Activated CD8-positive, alpha-beta T cell treated with anti-CD3 and anti-CD28 coated beads for 36 hours (primary cell): Measurements from ENCODE around the gene UPF1. TPM values are rescaled to one million over a fixed set of nuclear protein-coding genes. Genes with fewer than 3 reads are reported as not detected.

Experiments
- ATAC-seq: fragments of 200-7000 bp; cut with Tn5 transposase; one replicate; pipeline ENCODE4 v1.10.0; 2021; ENCODE audit warnings: mild to moderate bottlenecking, moderate library complexity
- CTCF ChIA-PET: fragments of 350-600 bp; sonication (Branson Sonifier 250); formaldehyde crosslinking; loops from one replicate; lab custom pipeline; 2021; ENCODE audit warnings: antibody characterized with exemption; lab: Charles Lee
- POLR2A ChIA-PET: fragments of 350-600 bp; sonication (Branson Sonifier 250); formaldehyde crosslinking; loops from one replicate; lab custom pipeline; 2021; ENCODE audit warnings: antibody characterized with exemption; lab: Charles Lee
- DNase-seq: peaks from one replicate; pipeline ENCODE4 v3.0.0-alpha.2; 2020
- H3K27ac Mint-ChIP-seq: one replicate; pipeline ENCODE4 v1.8.0; 2021; ENCODE audit warnings: mild to moderate bottlenecking, mixed read lengths
- H3K27me3 Mint-ChIP-seq: one replicate; pipeline ENCODE4 v1.8.0; 2021; ENCODE audit warnings: mixed read lengths
- H3K36me3 Mint-ChIP-seq: one replicate; pipeline ENCODE4 v1.8.0; 2021; ENCODE audit warnings: low read depth, mixed read lengths
- H3K4me1 Mint-ChIP-seq: one replicate; pipeline ENCODE4 v1.8.0; 2021; ENCODE audit warnings: low read depth, mixed read lengths
- H3K4me3 Mint-ChIP-seq: one replicate; pipeline ENCODE4 v1.8.0; 2021; ENCODE audit warnings: mild to moderate bottlenecking, moderate library complexity, mixed read lengths
- H3K9me3 Mint-ChIP-seq: one replicate; pipeline ENCODE4 v1.8.0; 2021; ENCODE audit warnings: mixed read lengths
- intact Hi-C: fragments of 100-400 bp; cut with micrococcal nuclease; formaldehyde crosslinking; loops from one replicate; pipeline ENCODE4 v1.10.0; 2022
- total RNA-seq, 2 experiments: library from RNA; stranded (reverse); gene quantifications; one replicate each; pipeline ENCODE4 v1.2.3, GENCODE V29; 2021
- TF ChIP-seq, protein P1 (sequence below): fragments of 200-600 bp; IDR thresholded peaks from one replicate; pipeline ENCODE4 v1.8.0; 2022; ENCODE audit warnings: antibody characterized with exemption, mild to moderate bottlenecking

The UPF1 gene
- total RNA-seq, 2 experiments from 2014 or later, result 75.9 to 87.6 TPM

DNA sequence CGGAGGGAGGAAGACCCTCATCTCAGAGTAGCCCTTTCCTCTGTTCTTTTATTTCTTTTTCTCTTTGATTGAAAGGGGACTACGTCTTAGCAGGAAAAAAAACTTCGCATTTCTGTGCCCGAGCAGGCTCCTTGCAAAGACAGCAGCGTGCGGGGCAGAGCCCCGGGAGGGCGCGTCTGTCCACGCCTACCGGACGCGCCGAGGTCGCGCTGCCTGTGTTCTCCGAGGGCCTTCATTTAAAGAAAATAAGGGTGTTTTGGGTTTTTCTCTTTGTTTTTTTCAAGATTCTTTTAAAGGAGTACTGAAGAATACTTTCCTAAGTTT is 35.0 kb downstream of the UPF1 start:
- CTCF ChIA-PET, result interaction anchor here (1.0 to 5.0 kb wide), 13 partner anchors 11 to 393 kb away, joined by 3 to 38 read pairs (median 3); partner anchors contain the start of genes COPE, DDX49 and REX1BD
- Mint-ChIP-seq H3K27ac (no peak overlapping the region), H3K27me3 (peaks cover 2% of the 10 kb centered on the region), H3K9me3 (no peaks in the 10 kb centered on the region), H3K4me3 (no peak overlapping the region), H3K4me1 (peaks cover 3% of the 10 kb centered on the region), H3K36me3 (peaks cover 38% of the 10 kb centered on the region)
- POLR2A ChIA-PET, result interaction anchor here (1.8 kb wide), 1 partner anchor 52 kb away, joined by 4 read pairs; the partner anchor contains the start of genes COPE and DDX49
- TF ChIP-seq, protein P1, sequence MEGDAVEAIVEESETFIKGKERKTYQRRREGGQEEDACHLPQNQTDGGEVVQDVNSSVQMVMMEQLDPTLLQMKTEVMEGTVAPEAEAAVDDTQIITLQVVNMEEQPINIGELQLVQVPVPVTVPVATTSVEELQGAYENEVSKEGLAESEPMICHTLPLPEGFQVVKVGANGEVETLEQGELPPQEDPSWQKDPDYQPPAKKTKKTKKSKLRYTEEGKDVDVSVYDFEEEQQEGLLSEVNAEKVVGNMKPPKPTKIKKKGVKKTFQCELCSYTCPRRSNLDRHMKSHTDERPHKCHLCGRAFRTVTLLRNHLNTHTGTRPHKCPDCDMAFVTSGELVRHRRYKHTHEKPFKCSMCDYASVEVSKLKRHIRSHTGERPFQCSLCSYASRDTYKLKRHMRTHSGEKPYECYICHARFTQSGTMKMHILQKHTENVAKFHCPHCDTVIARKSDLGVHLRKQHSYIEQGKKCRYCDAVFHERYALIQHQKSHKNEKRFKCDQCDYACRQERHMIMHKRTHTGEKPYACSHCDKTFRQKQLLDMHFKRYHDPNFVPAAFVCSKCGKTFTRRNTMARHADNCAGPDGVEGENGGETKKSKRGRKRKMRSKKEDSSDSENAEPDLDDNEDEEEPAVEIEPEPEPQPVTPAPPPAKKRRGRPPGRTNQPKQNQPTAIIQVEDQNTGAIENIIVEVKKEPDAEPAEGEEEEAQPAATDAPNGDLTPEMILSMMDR, result peak; percentile 73
- intact Hi-C loops, result no loop called here
- ATAC-seq (no peak), DNase-seq (no peak)

DNA sequence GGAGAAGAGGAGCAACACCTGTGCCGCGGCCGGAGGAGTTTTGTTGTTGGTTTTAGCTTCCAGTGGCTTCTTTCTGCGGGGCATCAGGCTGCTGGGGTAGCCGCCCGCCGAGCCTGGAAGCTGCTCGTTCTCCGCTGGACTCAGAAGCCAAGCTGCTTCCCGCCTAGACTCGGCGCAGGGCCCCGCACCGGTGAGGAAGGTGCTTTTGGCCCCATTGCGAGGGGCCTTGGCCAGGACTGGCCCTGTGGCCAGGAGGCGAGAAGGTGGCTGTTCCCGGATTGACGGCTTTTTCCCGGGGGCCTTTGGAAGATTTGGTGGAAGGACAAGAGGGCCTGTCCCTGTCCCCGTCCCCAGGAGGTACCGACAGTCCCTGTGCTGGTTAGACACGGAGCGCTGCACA is 35.4 kb downstream of the UPF1 start:
- DNase-seq (no peak), ATAC-seq (no peak)
- no peak overlapping the region for H3K4me3 Mint-ChIP-seq
- POLR2A ChIA-PET, result interaction anchor here (0.9 to 1.8 kb wide), 2 partner anchors 52 to 278 kb away, joined by 4 read pairs; partner anchors contain the start of genes COPE and DDX49
- intact Hi-C loops, result no loop called here
- no peak overlapping the region for H3K27ac Mint-ChIP-seq
- H3K9me3 Mint-ChIP-seq, result no peaks in the 10 kb centered on the region
- CTCF ChIA-PET, result interaction anchor here (1.0 to 5.0 kb wide), 8 partner anchors 10 to 393 kb away, joined by 3 to 38 read pairs (median 4); partner anchors contain the start of genes COPE and DDX49
- TF ChIP-seq, protein P1, result no peak
- H3K4me1 Mint-ChIP-seq, result peaks cover 3% of the 10 kb centered on the region
- peaks cover 34% of the 10 kb centered on the region for H3K36me3 Mint-ChIP-seq
- peaks cover 2% of the 10 kb centered on the region for H3K27me3 Mint-ChIP-seq

DNA sequence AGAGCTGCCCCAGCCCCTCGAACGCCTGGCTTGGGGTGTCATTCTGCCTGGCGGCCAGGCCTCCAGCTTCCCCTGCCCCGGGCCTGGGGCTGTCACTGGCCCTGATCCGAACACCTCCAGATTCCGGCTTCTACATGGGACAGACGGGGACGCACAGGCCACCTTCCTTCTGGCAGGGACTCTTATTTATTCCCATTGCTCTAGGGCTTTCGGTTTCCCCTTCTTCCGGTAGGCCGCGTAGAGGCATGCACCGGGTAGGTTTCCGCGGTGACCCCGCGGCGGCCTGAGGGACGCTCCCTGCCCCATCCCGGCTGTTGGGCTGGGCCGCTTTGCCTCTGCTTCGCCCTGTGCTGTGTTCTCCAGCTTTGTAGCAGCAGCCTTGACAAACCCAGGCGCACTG is 36.0 kb downstream of the UPF1 start:
- no peak overlapping the region for H3K27ac Mint-ChIP-seq
- DNase-seq (no peak), ATAC-seq (no peak)
- peaks cover 2% of the 10 kb centered on the region for H3K27me3 Mint-ChIP-seq
- ChIA-PET CTCF (interaction anchor here (1.0 to 5.0 kb wide), 7 partner anchors 10 to 274 kb away, joined by 3 to 38 read pairs (median 4); partner anchors contain the start of genes COPE and DDX49), POLR2A (interaction anchor here (0.9 to 1.8 kb wide), 2 partner anchors 51 to 278 kb away, joined by 4 read pairs; partner anchors contain the start of genes COPE and DDX49)
- TF ChIP-seq, protein P1, result no peak
- peaks cover 30% of the 10 kb centered on the region for H3K36me3 Mint-ChIP-seq
- intact Hi-C loops, result no loop called here
- no peaks in the 10 kb centered on the region for H3K9me3 Mint-ChIP-seq
- no peak overlapping the region for H3K4me3 Mint-ChIP-seq
- H3K4me1 Mint-ChIP-seq, result peaks cover 3% of the 10 kb centered on the region

DNA sequence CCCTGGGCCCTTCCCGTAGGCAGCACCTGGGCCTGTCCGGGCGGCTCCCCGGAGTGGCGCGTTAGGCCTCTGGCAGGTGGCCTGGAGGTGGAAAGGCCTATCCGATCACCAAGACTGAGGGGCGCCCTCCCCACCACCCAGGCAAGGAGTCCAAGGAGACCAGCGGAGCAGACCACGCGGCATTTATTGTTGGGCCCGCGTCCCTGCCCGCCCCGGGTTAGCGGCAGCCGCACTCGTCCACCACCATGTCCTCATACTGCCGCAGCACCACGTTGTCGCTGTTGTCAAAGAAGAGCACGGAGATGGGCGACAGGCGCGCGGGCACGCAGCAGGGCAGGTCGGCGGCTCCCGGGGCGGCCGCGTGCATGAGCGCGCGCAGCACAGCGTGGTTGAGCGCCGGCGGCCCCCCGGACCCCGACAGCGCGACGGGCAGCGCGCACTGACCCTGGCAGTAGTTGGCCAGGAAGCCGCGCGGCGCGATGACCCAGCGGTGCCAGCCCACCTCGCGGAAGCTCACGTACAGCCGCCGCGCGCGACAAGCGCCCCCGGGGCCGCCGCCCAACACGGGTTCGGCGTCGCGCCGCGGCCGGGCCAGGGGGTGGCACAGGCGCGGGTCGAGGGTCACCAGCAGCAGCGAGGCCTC is 36.7 kb downstream of the UPF1 start:
- H3K27ac Mint-ChIP-seq, result no peak overlapping the region
- H3K27me3 Mint-ChIP-seq, result peaks cover 2% of the 10 kb centered on the region
- H3K36me3 Mint-ChIP-seq, result peaks cover 27% of the 10 kb centered on the region
- TF ChIP-seq, protein P1, result no peak
- intact Hi-C loops, result no loop called here
- H3K4me3 Mint-ChIP-seq, result no peak overlapping the region
- peaks cover 3% of the 10 kb centered on the region for H3K4me1 Mint-ChIP-seq
- POLR2A ChIA-PET, result interaction anchor here (1.8 kb wide), 1 partner anchor 50 kb away, joined by 4 read pairs; the partner anchor contains the start of genes COPE and DDX49
- ATAC-seq (no peak), DNase-seq (no peak)
- CTCF ChIA-PET, result interaction anchor here (1.6 to 5.0 kb wide), 2 partner anchors 12 to 23 kb away, joined by 4 to 38 read pairs; no protein-coding TSS in a partner anchor
- no peaks in the 10 kb centered on the region for H3K9me3 Mint-ChIP-seq

DNA sequence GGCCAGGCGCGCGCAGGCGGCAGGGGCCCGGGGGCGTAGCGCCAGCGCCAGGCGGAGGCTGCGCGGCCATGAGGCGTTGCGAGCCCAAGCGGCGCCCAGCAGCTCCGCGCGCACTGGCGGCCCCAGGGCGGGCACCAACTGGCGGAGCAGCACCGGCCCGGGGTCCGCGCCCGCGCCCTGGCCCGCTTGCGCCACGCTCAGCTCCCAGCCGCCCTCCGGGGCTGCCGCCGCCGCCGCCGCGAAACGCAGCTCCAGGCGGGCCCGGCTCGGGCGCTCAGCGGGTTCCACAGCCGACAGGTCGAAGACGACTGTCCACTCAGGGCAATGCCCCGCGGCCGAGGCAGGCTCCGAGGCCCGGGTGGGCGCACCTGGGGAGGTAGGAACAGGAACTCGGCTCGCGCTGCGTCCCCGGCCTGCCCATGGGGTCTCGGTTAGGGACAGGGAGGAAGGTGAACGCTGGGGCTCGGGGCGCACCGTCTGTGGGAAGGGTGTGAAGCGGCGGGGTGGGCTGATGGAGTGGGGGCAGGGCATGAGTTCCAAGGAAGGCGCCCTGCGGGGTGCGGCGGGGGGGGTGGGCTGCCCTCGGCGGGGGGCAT is 37.4 kb downstream of the UPF1 start:
- TF ChIP-seq, protein P1, result no peak
- H3K27ac Mint-ChIP-seq, result no peak overlapping the region
- no peak for ATAC-seq
- H3K4me3 Mint-ChIP-seq, result no peak overlapping the region
- H3K9me3 Mint-ChIP-seq, result no peaks in the 10 kb centered on the region
- peaks cover 23% of the 10 kb centered on the region for H3K36me3 Mint-ChIP-seq
- no peak for DNase-seq
- ChIA-PET POLR2A (no interaction called here), CTCF (no interaction called here)
- H3K4me1 Mint-ChIP-seq, result peaks cover 3% of the 10 kb centered on the region
- intact Hi-C loops, result no loop called here
- H3K27me3 Mint-ChIP-seq, result peaks cover 2% of the 10 kb centered on the region
